ENCODE measurements around the gene MYL7.

GRCh38 chr7:44147026-44147991, 6.2 kb upstream of the MYL7 start:
- TF ChIP-seq CTCF (conservative IDR thresholded peaks at IDR 0.05; ENCODE audit: low read depth, low read length) (no peak), POLR2A (IDR thresholded peaks at IDR 0.05; ENCODE audit: low read depth, low read length) (no peak)
